GM21723 (cell line): ENCODE measurements around the gene FAM72B.
"Not testable (repeated sequence)": the region's sequence is repeated elsewhere in the genome, so short reads cannot be mapped to it uniquely, and the experiment has no call there.

Experiments
- ATAC-seq: cut with Tn5 transposase; IDR thresholded peaks from one replicate; pipeline ENCODE4 v1.9.1; 2021; ENCODE audit warnings: mild to moderate bottlenecking, moderate library complexity; ENCODE audit not compliant: unreplicated experiment

Gene FAM72B

DNA sequence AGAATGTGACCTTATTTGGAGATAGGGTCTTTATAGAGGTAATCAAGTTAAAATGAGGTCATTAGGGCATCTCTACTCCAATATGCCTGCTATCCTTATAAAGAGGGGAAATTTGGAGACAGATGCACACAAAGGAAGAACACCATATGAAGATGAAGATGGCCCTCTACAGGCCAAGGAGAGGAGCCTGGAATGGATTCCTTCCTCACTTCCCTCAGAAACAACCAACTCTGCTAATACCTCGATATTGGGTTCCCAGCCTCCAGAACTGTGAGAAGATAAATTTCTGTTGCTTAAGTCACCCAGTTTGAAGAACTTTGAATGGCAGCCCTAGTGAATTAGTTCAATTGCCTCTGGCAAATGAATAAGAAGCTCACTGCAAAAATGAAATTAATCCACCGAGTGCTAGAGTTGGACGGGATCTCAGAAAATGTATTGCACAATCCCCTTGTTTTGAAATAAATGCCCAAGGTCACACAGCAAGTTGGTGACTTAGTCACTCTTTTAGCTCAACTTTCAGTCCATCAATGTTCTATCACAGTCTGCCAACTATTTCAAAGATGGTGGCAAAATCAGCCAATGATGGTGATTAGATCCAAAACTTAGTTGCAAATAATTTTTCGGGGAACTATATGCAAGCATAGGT is 27.1 kb downstream of the FAM72B start:
- not testable (repeated sequence) for ATAC-seq

DNA sequence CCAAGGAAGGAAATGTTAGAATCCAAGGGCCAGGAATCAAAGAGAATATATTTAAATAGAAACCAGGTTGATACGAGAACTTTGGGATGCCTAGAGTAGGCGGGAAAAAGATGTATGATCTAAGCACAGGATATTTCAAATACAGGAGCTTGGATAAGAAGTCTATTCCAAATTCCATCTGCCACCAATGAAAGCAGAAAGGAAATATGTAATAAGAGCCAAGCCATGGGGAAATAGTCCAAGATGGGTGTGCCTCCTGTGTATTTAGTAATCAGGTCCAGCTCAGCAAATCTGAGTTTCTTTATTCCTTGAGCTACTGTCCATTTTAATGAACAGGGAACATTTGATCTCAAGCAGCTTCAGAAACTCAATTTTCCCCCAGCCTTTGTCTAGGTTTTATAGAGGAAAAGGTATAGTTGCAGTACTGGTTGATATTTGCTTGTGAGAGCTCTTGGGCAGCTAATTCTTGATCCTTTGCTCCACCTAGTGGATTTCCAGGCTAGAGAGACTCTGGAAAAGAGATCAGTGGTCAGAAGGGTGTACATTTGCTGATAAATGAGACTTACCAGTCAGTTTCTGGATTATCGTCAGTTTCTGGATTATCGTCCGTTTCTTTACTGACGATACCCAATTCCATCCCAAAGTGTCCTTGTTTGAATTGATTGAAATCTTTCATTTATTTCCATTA is 28.3 kb downstream of the FAM72B start:
- ATAC-seq = not testable (repeated sequence)

DNA sequence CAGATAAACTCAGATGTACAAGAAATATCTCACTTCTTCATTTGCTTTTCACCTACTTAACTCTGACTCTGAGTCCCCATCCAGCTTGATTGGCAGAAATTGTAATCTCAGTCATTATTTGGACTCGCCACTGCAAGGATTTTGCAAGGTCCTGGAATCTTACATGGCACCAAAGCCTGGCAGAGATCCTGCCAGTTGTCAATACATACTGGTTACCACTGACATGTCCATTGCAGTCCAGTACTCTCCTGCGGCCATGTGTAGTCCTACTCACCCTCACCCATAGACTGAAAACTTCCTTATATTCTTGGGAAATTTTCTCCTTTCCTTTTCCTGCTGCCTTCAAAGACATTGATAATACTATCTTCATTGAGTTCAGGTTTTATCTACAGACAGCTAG is 29.3 kb downstream of the FAM72B start:
- ATAC-seq = not testable (repeated sequence)

DNA sequence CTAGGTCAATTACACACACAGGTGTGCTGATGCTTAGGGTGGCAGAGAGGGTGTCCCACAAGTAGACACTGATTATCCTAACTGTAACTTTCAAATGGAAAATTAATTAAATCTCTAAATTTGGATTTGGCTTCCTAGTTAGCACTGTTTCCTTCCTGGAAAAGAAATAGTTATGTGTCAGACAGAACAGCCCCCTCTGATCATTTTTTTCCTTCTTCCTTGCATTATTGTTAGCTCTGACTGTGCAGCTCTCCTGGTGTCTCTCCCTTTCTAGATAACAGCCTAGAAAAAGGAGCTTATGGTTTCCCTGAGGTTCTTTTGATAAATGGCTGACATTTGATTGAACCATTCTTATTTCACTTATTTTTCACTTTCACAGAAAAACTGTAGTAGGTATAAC is 31.4 kb downstream of the FAM72B start:
- not testable (repeated sequence) for ATAC-seq

DNA sequence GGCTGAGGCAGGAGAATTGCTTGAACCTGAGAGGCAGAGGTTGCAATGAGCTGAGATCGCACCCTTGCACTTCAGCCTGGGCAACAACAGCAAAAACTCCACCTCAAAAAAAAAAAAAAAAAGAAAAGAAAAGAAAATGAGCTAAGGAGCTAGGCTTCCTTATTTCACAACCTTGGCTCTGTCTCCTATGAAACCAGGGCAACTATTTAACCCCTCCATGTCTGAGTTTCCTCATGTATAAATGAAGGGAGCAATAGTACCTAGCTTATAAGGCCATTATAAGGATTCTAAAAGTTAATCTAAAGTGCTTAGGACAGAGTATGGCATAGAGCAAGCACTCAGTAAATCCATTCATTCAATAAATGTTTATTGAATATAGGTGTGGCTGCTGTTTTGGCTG is 32.8 kb downstream of the FAM72B start:
- not testable (repeated sequence) for ATAC-seq

DNA sequence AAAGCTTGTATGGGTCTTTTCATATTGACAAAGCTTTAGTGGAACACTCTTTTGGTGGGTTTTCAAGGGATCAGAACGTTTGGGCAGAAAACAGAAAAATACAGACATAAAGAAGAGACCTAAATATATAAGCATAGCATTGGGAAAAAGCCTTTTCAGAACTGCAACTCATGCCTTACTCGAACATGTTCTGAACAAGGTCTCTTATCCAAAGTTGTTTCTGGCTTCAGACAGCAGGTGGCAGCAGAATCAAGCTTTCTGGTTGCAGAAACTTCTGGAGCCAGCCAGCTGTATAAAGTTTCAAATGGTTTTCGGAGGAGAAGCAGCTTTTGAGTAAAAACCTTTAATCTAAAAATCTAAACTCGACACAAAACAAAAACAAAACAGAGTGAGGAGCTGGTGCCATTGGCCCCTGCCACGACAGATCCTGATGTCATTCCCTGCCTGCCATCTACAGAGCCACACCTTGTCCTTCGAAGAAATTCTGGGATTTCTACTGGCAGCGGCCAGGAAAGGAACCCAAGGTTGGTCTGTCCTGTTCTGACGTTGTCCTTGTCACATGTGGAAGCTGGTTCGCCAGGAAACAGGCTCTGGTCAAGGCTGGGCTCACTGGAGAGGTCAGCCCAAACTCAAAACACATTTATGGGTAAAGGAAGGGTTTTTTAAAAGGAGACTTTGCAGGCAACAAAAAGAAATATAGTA is 35.5 kb downstream of the FAM72B start:
- ATAC-seq = not testable (repeated sequence)

DNA sequence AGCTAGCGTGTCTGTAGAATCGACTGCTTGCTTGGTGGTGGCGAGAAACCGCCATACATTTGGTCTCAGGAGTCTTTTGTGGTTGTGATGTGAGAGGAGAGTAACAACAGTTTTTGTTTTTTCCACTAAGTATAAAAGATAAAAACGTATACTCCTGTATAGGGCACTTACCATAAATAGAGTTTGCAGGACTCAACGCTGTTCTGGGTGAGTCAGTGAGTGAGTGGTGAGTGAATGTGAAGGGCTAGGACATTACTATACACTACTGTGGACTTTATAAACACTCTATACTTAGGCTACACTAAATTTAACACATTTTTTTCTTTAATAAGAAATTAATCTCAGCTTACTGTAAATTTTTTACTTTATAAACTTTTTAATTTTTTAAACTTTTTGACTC is 43.7 kb downstream of the FAM72B start:
- ATAC-seq = not testable (repeated sequence)

DNA sequence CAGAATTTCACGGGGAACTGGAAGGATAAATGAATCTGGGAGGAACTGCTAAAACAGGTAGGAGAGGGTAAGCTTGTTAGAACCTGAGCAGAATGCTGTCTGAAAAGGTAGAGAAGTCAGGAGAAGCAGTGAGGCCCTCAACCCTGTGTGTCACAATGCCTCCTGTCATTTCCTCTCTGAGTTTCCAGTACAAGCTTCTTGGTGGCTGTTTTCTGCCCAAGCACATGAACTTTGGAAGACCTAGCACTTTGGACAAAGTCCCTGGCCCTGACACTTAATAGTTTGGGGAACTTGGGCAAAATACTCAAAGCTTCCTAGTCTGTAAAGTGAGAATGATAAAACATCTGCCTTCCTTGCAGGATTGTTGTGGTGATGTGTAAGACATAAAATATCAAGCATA is 52.6 kb downstream of the FAM72B start:
- ATAC-seq = not testable (repeated sequence)

DNA sequence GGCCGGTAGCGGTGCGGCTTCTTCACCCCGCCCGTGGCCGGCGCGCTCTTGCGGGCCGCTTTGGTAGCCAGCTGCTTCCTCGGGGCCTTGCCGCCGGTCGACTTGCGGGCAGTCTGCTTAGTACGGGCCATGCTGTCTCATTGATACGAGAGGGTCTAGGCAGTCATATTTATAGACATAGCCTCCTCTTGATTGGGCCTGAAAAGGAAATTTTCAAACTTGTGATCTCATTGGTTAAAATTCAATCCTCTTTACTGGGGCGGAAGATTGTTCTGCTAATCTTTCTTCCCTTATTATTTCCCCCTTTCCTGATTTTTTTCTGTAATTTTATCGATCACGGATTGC is 65.7 kb downstream of the FAM72B start:
- not testable (repeated sequence) for ATAC-seq
